Stimulated activated CD4-positive, alpha-beta T cell treated with anti-CD3 and anti-CD28 coated beads, Interleukin-4, amount 100 ng/mL, for 4 hours (primary cell): ENCODE data around the gene GRIP2.

Experiments used
- DNase-seq, 2 experiments: peaks; one replicate each; pipeline ENCODE4 v3.0.0-alpha.2; 2020

GRIP2 gene

DNA sequence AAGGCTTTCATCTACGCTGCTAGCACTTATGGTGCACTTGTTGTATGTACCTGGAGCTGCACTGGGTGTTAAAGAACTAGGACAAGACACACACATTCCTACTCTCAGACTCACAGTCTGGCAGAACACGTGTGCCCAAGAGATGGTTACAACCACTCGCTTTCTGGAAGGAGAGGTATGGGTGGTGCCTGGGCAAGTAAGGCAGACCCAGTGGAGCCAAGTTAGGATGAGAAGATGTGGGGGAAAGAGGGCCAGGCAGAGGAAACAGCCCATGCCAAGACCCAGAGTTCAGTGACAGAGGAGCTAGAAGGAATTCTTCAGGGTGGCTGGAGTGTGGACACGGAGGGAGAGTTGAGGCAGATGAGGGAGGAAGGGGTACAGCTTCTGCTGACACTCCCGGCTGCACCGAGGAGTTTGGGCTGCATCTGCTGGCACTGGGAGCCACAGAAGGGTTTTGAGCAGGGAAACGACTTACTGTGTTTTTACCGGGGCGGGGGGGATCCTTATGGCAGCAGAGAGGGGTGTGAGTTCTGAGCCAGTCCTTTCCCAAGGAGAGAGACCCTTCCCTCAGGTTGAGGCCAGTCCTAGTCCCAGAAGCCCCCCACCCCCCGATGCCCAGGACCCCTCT lies 59.0 kb downstream of the GRIP2 start:
- no peak for DNase-seq

DNA sequence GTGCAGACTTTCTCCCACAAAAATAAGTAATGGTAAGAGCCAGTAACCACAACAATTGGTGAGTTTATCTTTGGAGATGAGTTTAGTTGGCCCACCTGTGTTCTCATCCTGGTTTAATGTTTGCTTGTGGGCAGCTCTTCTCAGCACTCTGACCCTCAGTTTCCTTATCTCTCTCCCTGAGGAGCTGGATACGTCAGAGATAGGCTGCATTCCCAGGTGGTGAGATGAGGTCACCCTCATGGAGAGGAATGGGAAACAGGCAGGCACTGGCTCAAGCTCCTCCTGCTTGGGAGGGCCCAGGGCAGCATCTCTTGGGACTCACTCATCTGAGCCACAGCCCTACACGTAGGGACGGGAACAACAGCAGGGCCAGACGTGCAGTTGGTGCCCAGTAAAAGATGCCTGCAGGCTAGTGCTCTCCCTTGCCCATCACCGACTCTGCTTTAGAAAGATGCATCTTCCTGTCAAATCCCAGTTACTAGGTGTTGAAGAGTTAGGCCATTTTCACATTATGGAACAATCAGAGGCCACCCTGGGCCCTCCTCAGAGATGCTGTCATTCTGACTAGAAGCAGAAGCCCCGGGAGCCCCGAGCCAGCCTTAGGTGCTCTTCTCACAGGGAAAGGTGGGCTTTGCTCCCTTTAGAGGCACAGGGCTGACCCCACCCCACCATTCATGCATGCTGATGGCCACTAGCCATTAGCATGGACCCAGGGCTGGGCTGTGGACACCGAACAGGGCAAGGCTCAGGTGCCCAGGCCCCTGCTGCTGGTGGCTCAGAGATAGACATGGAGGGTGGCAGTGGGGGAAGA lies 59.7 kb downstream of the GRIP2 start:
- no peak for DNase-seq

DNA sequence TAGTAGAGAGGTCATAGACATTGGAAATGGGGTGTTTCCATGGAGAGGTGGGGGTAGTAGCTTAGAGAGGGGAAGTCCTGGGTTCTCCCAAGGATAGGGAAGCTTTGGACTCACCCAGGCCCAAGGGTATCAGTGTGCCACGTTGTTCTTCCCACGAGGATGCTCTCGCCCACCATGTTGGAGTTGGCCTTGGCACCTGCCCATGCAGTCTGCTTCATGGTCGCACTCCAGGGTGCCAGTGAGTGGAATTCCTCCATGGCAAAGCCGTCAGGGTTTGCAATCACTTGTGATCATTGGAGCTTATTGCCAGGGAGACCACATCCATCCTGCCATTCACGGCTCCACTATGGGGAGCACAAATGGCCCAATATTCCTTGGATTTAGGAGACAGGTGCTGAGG lies 60.6 kb downstream of the GRIP2 start:
- no peak for DNase-seq

GRCh38 chr3:14478956-14479550 lies 61.1 kb downstream of the GRIP2 start:
- no peak for DNase-seq

DNA sequence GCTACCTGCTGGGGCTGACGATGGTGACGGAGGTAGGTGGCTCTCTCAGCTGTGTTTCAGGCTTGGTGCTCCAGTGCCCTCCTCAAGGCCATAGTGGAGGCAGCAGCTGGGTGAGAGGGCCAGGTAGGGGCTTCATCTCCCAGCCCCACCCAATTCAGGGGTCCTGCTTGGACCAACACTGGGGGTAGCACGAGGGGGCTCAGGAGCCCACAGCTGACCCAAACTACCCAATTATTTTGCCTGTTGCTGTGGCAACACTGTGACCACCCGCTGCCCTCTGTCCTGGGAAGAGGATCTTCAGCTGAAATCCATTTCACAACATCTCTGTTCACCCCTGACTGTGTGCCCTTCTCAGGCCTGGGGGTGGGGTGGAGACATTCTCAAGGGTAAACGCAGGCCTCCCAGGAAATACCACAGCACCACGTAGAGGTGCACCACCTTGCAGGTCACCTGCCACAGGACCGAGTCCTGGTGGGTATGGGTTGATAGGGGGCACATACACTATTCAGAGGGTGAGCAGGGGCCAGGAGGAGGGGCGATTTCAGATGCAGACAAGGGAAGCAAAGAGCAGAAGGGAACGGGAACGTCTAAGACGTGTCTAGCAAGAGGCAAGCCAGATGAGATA lies 62.7 kb downstream of the GRIP2 start:
- no peak for DNase-seq

DNA sequence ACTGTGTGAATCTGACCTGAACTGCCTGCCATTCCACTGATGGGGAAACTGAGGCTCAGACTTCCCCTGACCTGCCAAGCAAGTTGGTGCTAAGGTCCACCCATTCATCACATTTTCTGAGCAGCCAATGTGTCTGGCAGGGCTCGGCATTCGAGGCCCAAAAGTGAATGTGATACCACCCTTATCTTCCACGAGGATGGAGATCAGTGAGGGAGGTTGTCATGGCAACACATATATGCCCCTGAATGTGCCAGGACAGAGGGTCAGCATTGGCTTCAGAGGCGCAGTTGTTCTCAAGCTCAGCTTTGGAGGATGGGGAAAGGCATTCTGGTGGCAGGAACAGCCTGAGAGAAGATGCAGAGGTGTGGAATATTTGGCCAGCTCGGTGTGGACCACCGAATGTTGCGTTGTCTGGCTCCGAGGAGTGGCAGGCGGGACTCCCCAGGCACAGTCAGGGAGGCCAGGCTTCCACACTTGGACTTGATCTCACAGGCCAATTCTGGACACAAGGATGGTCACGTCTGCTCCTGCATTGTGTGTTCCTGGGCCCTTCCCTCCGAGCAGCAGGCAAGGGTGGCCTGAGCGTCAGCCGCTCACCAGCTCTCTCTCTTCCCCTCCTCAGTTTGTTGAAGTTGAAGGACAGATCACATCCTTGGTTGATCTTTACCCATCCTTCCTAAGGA lies 63.4 kb downstream of the GRIP2 start:
- no peak for DNase-seq

DNA sequence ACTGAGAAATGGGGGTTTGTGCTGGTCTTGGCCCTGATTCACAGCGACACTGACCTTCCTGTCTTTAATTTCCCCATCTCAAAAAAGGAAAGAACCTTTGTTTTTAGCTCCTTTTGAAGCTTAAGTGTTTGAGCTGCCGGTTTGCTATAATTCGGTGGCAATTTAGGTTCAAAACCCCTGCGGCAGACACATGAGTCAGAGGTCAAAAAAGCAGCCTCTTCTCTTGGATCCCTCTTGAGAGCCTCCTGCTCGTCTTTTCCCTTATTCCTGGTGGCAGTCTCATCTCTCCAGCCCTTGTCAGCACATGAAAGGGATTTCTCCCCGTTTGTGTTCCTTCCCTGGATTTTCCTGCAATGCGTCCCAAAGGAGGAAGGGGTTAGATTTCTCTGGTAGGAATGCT lies 64.5 kb downstream of the GRIP2 start:
- DNase-seq = no peak

- DNase-seq = no peak
Measured at GRCh38 chr3:14474363-14475081, 65.6 kb downstream of the GRIP2 start.

GRCh38 chr3:14473411-14473891 lies 66.7 kb downstream of the GRIP2 start:
- DNase-seq = no peak

- no peak for DNase-seq
Measured at GRCh38 chr3:14472471-14473351, 67.4 kb downstream of the GRIP2 start.

- DNase-seq = no peak
Measured at GRCh38 chr3:14471690-14472089, 68.5 kb downstream of the GRIP2 start.

DNA sequence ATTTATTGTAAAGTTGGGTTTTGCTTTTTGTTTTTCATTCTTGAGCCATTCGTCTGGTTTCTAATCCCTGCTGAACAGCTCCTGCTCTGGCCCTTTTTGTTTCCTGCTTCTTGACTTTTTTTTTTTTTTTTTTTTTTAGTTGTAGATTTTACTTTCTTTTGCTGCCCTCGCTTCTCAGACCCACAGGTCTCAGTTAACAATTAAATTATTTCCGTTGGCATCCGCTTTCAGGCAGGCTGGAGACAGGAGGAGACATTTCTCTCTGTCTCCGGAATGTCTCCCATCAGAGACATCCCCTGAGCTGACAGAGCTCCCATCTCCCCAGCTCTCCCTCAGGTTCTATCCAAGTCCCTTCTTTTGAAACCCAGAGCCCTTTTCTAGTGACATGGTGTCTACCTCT lies 69.1 kb downstream of the GRIP2 start:
- no peak for DNase-seq

DNA sequence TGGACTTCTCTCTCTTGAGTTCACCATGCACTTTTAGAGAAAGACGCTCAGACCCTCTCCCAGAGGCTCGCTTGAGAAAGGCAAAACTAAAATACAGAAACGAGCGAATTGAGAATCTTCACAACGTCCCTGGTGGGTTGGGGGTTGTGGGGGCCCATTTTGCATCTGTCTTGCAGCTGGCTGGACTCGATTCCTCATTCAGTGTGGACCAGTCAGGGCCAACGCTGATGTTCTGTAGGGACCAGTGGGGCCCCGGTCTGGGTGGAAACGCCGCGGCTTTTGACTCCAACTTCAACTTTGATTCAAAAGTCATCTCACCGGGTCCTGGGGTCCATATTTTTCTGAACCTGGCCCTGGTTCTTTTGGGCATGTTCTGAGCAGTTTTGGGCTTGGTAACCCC lies 69.7 kb downstream of the GRIP2 start:
- no peak for DNase-seq

DNA sequence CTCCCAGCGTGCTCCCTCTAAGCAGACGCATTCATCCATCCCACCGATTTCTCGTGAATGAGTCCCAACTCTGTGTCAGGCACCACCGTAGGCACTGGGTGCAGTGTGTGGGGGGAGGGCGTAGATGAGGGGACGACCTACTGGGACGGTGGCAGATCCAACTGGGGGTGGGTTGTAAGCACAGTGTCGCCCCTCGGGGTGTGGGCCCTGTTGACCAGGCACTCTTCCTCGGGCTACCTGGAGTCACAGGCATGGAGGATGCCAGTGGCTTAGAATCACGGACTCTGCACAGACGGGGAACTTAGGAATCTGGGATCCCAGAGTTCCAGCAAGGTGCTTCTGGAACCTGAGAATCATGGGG lies 71.5 kb downstream of the GRIP2 start:
- no peak for DNase-seq

DNA sequence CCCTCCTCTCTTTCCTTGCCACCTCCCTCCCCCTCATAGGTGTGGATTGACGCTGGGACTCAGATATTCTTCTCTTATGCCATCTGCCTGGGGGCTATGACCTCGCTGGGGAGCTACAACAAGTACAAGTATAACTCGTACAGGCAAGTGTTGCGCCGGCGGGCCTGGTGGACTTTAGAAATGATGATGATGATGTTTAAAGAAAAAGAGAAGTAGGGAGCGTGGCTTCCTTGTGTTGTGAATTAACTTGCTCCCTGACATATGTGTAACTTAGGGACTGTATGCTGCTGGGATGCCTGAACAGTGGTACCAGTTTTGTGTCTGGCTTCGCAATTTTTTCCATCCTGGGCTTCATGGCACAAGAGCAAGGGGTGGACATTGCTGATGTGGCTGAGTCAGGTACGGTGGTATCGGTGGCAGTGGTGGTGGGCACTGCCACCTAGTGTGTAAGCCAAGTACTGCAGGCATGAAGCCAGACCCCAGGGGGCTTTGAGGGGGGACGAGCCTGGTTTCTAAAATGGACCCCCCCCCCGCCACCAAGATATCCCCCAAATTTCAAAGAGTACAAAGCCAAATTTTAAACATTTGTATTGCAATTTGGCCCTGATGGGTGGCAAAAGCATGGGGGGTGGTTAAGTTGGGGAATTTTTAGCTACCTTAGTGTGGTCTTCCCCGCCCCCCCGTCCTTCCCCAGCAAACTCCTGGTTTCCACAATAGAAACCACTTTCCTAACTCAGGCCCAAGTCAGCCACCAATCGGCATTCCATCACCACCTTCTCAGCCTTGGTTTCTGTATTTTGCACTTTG lies 72.1 kb downstream of the GRIP2 start:
- DNase-seq = peak; percentile 16 to 35

DNA sequence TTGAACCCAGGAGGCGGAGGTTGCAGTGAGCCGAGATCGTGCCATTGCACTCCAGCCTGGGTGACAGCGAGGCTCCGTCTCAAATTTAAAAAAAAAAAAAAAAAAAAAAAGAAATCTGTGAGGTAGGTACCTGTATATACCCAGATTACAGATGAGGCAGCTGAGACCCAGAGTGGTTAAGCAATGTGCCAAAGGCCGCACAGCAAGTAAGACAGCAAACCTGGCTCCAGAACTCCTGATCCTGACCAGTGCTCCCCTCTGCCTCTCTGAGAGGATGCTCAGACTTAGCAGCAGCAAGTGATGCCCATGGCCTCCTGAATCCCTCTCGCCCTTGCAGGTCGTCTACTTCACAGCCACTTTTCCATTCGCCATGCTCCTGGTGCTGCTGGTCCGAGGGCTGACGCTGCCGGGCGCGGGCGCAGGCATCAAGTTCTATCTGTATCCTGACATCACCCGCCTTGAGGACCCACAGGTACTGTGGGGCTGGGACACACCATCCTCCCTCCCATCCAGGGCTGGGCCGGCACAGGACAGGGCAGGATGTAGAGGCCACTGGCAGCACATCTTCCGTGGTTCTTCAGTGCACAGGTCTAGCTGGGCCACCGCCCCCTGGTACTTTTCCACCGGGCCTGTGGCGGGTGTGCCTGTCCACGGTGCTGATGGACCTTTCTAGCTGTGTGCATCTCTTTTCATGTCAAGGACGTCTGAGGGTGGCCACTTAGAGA lies 73.8 kb downstream of the GRIP2 start:
- no peak for DNase-seq

- no peak for DNase-seq
Measured at GRCh38 chr3:14465425-14465824, 74.7 kb downstream of the GRIP2 start.

- DNase-seq = no peak
Measured at GRCh38 chr3:14464521-14464920, 75.6 kb downstream of the GRIP2 start.

GRCh38 chr3:14464141-14464465 lies 76.0 kb downstream of the GRIP2 start:
- DNase-seq = no peak
